Activated T-cell treated with anti-CD3 and anti-CD28 coated beads for 4 hours (primary cell): Measurements from ENCODE around the gene CEACAM21.

Source experiments
- DNase-seq: peaks from one replicate; pipeline ENCODE4 v3.0.0-alpha.2; 2020

Gene CEACAM21

GRCh38 chr19:41575998-41576397, at the start of gene CEACAM21:
TSS of gene CEACAM21 (plus strand) at chr19:41576166. CDS start at chr19:41576275, 109 bp downstream.
- no peak for DNase-seq

GRCh38 chr19:41527089-41527488, 48.9 kb upstream of the CEACAM21 start:
- no peak for DNase-seq

- no peak for DNase-seq
Observed at GRCh38 chr19:41528106-41528505, 47.9 kb upstream of the CEACAM21 start.

DNA sequence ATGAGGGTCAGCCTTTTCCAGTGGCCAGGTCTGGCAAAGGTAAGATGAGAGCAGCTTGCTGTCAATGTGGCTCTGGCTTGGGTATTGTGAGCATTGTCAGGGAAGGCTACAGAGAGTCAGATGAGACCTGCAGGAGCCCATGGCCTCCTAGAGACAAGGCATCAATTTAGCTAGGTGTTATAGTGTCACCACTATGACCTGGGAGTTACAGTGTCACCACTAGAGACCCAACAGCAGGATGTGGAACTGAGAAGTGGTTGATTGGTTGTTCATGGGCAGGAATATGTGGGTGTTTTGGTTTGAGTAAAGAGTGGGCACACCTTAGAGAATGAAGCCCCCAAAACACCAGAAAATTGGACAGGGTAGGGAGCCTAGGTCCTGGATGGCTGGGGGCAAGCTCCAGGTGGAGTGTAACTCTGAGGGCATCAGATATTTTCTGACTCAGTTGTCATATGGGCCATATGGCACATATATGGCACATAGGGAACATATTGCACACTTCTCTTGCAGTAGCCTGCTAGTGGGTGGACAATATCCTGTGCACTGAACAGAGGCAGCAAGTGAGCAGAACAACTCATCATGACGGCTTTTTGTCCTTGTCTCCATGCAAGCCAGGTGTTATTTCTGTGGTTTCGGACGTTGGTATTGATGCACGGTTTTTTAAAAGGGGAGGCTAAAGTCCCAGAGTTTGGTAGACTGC, 46.3 kb upstream of the CEACAM21 start:
- no peak for DNase-seq

- DNase-seq: no peak
Observed at GRCh38 chr19:41530184-41530534, 45.8 kb upstream of the CEACAM21 start.

- DNase-seq: no peak
Observed at GRCh38 chr19:41530761-41531301, 45.1 kb upstream of the CEACAM21 start.

GRCh38 chr19:41531438-41532311, 44.3 kb upstream of the CEACAM21 start:
- DNase-seq: peak; percentile 73

GRCh38 chr19:41532526-41532925, 43.4 kb upstream of the CEACAM21 start:
- no peak for DNase-seq

DNA sequence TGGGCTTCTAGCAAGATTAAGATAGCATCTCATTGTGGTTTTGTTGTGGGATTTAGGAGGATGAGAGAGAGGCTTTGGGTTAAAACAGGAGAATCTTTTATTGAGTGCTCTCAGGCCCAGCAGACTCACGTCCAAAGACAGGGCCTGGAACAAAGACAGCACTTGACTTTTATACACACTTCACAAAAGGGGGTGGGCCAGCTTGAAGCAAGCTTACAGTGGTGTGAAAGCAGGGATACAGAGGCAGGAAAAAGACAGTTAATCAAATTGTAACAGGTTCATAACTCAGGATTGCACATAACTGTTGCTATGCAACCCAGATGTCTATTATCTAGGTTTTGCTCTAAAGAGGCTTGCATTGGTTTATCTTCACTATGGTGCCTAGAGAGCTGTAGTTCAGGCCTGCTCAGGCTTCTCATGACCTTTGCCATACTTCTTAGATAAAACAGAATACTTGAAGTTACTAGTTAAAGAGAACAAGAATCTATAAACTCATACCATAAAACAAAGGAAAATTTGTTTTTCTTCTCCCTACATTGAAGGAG, 42.2 kb upstream of the CEACAM21 start:
- DNase-seq: no peak

GRCh38 chr19:41535029-41535622, 40.8 kb upstream of the CEACAM21 start:
- no peak for DNase-seq

DNA sequence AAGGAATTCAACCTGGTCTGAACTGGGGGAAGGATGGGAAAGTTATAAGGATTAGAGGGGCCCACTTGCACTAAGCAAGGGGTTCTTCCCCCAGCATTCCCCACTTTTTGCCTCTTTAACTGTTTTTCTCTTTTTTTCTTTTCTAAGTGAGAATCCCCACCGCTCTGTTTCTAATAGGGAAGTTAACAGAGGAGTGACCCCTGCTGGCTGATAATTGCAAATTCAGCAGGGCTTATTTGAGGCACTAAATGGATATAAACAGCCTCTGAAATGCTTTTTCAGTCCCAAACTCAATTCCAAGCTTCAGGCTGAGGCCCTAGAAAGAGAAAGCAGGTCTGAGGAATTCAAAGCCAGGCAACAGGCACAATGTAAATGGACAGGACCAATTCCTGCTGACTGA, 38.2 kb upstream of the CEACAM21 start:
- DNase-seq: no peak

- no peak for DNase-seq
Observed at GRCh38 chr19:41540041-41540695, 35.8 kb upstream of the CEACAM21 start.

DNA sequence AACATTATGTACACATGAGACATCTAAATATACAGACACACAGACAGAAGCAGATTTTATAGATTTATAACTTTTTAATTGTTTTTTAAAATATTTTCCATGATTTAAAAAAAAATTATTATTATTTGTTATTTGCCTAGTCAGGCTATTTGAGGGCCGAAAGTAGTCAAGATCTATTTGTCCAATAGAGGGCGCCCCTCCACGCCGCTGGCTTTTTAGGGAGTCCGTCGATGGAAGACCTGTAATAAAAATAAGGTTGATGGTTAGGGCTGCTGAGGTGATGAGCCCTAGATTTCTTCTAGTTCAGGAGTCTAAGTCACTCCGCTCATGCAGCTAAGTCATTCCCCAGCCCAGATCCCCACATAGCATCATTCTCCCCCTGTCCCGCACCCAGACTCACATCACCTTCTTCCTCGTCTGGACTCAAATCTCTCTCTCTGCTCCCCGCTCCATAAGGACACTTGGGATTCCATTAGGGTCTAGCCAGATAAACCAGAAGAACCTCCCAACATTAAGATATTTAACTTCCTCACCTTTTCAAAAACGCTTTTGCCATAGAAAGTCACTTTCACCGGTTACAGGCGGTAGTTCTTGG, 33.9 kb upstream of the CEACAM21 start:
- peak; percentile 77 for DNase-seq

DNA sequence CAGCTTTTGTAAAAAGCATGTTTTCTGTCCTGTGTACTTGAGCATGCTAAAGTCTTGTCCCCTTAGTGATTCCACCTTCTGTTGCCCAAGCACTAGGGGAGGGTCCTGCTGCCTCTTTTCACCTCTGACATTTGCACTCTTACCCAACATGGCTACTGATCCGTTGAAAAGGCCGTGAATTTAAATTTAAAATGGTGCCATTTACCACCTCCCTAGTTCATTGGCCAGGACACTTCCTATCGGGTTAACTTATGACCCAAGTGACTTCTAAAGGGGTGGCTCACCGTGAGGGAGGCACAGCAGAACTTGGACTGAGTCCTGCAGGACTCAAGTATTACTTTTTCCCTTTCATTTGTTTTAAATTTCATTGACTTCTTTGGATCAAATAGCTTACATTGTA, 33.3 kb upstream of the CEACAM21 start:
- DNase-seq: no peak

DNA sequence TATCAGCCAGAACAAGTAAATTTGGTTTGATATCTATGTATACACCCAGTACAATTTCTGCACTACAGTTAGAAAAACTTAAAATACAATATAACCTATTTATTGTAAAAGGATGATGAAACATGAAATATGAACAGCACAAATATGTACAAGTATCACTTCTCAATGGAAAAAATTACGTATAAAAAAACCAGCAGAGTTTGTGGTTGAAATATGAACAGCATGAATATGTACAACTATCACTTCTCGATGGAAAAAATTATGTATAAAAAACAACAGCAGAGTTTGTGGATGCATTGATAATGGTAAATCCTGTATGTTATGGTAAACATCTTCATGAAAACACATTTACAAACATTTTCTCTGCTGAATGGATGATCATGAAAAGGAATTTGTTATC, 32.4 kb upstream of the CEACAM21 start:
- no peak for DNase-seq

DNA sequence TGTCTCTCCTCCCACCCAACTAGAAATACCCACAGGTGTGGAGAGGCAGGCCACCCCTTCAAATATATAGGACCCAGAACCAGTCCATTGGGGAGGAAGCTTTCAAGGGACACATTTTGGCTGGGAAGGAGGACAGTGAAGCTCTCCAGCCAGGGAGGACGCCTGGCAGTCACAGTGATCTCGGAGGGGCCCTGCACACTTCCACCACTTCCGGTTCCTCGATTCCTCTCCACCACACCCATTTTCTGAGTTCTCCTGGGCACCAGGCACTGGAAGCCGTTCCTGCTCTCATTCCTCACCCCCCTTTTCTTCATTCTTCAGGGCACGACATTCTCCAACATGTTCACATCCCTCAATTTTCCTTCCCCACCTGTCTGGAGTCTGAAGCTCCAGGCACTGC, 30.4 kb upstream of the CEACAM21 start:
- no peak for DNase-seq

DNA sequence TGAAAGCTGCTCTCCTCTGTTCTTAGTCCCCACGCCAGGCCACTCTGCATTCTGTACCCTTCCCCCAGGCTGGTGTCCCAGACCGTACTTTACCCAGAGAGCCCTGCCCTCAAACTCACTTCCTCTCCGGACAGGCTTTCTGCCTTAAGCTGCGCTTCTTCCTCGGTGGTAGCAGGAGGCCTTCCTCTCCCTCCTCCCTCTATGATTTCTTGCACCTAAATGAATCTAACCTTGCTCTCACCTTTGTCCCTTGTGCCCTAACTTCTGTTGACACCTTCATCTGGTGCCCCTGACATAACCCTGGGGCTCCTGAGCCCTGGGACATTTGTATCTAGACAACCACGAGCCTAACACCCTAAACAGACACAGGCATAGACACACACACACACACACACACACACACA, 29.6 kb upstream of the CEACAM21 start:
- no peak for DNase-seq

- DNase-seq: no peak
Observed at GRCh38 chr19:41546961-41547360, 29.0 kb upstream of the CEACAM21 start.

GRCh38 chr19:41547569-41547968, 28.4 kb upstream of the CEACAM21 start:
- no peak for DNase-seq

GRCh38 chr19:41548047-41548446, 27.9 kb upstream of the CEACAM21 start:
- DNase-seq: no peak

DNA sequence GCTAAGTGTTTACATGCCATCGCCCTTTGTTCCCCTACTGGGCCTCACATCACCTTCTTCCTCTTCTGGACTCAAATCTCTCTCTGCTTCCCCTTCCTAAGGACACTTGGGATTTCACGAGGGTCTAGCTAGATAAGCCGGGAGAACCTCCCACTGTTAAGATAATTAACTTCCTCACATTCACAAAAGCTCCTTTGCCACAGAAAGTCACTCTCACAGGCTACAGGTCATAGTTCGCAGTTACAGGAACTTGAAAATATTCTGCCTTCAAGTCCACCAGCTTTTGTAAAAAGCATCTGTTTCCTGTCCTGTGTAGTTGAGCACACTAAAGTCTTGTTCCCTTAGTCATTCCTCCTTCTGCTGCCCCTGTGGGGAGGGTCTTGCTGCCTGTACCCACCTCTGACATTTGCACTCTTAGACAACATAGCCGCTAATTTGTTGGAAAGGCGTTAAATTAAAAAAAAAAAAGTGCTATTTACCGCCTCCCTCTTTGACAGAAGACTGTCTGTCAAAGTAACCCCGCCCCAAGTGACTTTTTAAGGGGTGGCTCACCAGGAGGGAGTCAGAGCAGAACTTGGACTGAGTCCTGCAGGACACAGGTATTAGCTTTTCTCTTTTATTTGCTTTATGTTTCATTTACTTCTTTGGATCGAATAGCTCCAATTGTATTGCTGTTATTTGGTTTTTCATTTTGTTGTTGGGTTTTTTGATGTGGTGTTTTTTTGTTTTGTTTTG, 26.8 kb upstream of the CEACAM21 start:
- peak; percentile 57 for DNase-seq

GRCh38 chr19:41549884-41550283, 26.1 kb upstream of the CEACAM21 start:
- DNase-seq: no peak
